PC-9 (cell line): ENCODE results near the gene KRTAP4-7.

ENCODE experiments used
- EZH2 ChIP-seq: fragments of 200-600 bp; sonication (generic); IDR thresholded peaks from 2 replicates; pipeline ENCODE4 v1.8.0; 2017; ENCODE audit warnings: antibody characterized with exemption, low read depth
- TF ChIP-seq, protein P1 (sequence below): fragments of 200-600 bp; sonication (generic); conservative IDR thresholded peaks from 2 replicates; pipeline ENCODE4 v1.6.1; 2017; ENCODE audit warnings: mixed run types, antibody characterized with exemption, mild to moderate bottlenecking, moderate library complexity

- TF ChIP-seq, protein P1, sequence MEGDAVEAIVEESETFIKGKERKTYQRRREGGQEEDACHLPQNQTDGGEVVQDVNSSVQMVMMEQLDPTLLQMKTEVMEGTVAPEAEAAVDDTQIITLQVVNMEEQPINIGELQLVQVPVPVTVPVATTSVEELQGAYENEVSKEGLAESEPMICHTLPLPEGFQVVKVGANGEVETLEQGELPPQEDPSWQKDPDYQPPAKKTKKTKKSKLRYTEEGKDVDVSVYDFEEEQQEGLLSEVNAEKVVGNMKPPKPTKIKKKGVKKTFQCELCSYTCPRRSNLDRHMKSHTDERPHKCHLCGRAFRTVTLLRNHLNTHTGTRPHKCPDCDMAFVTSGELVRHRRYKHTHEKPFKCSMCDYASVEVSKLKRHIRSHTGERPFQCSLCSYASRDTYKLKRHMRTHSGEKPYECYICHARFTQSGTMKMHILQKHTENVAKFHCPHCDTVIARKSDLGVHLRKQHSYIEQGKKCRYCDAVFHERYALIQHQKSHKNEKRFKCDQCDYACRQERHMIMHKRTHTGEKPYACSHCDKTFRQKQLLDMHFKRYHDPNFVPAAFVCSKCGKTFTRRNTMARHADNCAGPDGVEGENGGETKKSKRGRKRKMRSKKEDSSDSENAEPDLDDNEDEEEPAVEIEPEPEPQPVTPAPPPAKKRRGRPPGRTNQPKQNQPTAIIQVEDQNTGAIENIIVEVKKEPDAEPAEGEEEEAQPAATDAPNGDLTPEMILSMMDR, result no peak
- no peak for TF ChIP-seq EZH2
These were observed 1.3 kb upstream of the KRTAP4-7 start for GRCh38 chr17:41082626-41083025.
